Right atrium auricular region (tissue), 2 donors: ENCODE measurements around the gene VPS9D1. TPM values are rescaled to one million over a fixed set of nuclear protein-coding genes. Genes with fewer than 3 reads are reported as not detected.
"Not testable (repeated sequence)": the region's sequence is repeated elsewhere in the genome, so short reads cannot be mapped to it uniquely, and the experiment has no call there.

ENCODE experiments used
- DNase-seq: peaks from one replicate; pipeline ENCODE4 v3.0.0-alpha.2; 2019; ENCODE audit warnings: low spot score
- H3K27ac ChIP-seq, 2 donors: fragments of 200-600 bp; sonication (generic); 1 replicate in 1 of 2; 2 replicates in 1 of 2; pipeline ENCODE4 v1.5.1; 2016 to 2019
- H3K27me3 ChIP-seq, 2 donors: fragments of 200-600 bp; sonication (generic); one replicate each; pipeline versions ENCODE4 v1.5.1 to v1.6.0; 2017 to 2019
- H3K36me3 ChIP-seq: fragments of 200-600 bp; sonication (generic); one replicate; pipeline ENCODE4 v1.5.1; 2016
- H3K4me1 ChIP-seq, 2 donors: fragments of 200-600 bp; sonication (generic); one replicate each; pipeline versions ENCODE4 v1.5.1 to v1.6.0; 2017 to 2019
- H3K4me3 ChIP-seq, 2 donors: fragments of 200-600 bp; sonication (generic); 1 replicate in 1 of 2; 2 replicates in 1 of 2; pipeline ENCODE4 v1.5.1; 2017 to 2019; ENCODE audit warnings: mild to moderate bottlenecking in 1 of 2, moderate library complexity in 1 of 2
- H3K9me3 ChIP-seq, 2 donors: fragments of 200-600 bp; sonication (generic); one replicate each; pipeline ENCODE4 v1.5.1; 2019
- CTCF ChIP-seq, 2 donors: fragments of 200-600 bp; sonication (generic); IDR thresholded peaks; one replicate each; pipeline ENCODE4 v1.5.1; 2019; ENCODE audit warnings: antibody characterized with exemption in 2 of 2
- total RNA-seq, 2 donors: library from RNA; depleted of rRNA; stranded (reverse); fragments of >200 nt; gene quantifications; one replicate each; pipeline ENCODE4 v1.1.0, GENCODE V29; 2016

Gene VPS9D1
- total RNA-seq, 2 donors from 2014 or later: 7.3 to 11.3 TPM

- Histone ChIP-seq H3K4me3 (no peak overlapping the region), H3K27me3 (no peaks in the 10 kb centered on the region), H3K9me3 (no peaks in the 10 kb centered on the region), H3K27ac (no peak overlapping the region), H3K4me1 (no peaks in the 10 kb centered on the region), H3K36me3 (no peaks in the 10 kb centered on the region)
- TF ChIP-seq CTCF (IDR thresholded peaks at IDR 0.05): no peak
- DNase-seq: no peak
These were observed 49.9 kb downstream of the VPS9D1 start for GRCh38 chr16:89670496-89671431.

DNA sequence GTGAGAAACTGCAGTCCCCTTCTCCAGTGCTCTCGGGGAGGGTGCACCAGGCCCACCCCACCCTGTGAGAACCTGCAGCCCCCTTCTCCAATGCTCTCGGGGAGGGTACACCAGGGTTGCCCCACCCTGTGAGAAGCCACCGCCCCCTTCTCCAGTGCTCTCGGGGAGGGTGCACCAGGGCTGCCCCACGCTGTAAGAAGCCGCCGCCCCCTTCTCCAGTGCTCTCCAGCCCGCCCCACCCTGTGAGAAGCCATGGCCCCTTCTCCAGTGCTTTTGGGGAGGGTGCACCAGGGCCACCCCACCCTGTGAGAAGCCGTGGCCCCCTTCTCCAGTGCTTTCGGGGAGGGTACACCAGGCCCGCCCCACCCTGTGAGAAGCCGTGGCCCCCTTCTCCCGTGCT, 50.9 kb downstream of the VPS9D1 start:
- H3K9me3 ChIP-seq: no peaks in the 10 kb centered on the region
- H3K36me3 ChIP-seq: no peaks in the 10 kb centered on the region
- no peak overlapping the region for H3K27ac ChIP-seq
- TF ChIP-seq CTCF (IDR thresholded peaks at IDR 0.05): no peak
- H3K4me1 ChIP-seq: no peaks in the 10 kb centered on the region
- DNase-seq: no peak
- H3K27me3 ChIP-seq: no peaks in the 10 kb centered on the region
- H3K4me3 ChIP-seq: no peak overlapping the region

- Histone ChIP-seq H3K9me3 (no peaks in the 10 kb centered on the region), H3K36me3 (no peaks in the 10 kb centered on the region), H3K4me3 (no peak overlapping the region), H3K4me1 (no peaks in the 10 kb centered on the region), H3K27ac (no peak overlapping the region), H3K27me3 (no peaks in the 10 kb centered on the region)
- DNase-seq: no peak
- no peak for TF ChIP-seq CTCF (IDR thresholded peaks at IDR 0.05)
These were observed 51.9 kb downstream of the VPS9D1 start for GRCh38 chr16:89668790-89669158.

- Histone ChIP-seq H3K27me3 (no peaks in the 10 kb centered on the region), H3K36me3 (no peaks in the 10 kb centered on the region), H3K4me1 (no peaks in the 10 kb centered on the region), H3K27ac (no peak overlapping the region), H3K4me3 (no peak overlapping the region), H3K9me3 (no peaks in the 10 kb centered on the region)
- no peak for TF ChIP-seq CTCF (IDR thresholded peaks at IDR 0.05)
- no peak for DNase-seq
These were observed 53.1 kb downstream of the VPS9D1 start for GRCh38 chr16:89667633-89668032.

DNA sequence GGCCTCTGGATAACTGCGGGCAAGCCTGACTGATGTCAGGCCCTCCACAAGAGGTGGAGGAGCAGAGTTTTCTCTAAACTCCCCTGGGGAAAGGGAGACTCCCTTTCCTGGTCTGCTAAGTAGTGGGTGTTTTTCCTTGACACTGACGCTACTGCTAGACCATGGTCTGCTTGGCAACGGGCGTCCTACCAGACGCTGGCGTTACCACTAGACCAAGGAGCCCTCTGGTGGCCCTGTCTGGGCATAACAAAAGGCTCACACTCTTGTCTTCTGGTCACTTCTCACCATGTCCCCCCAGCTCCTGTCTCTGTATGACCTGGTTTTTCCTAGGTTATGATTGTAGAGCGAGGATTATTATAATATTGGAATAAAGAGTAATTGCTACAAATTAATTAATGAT, 53.7 kb downstream of the VPS9D1 start:
- peak in 1 of 2 donors; percentile 42 for TF ChIP-seq CTCF (IDR thresholded peaks at IDR 0.05)
- not testable (repeated sequence) for H3K36me3 ChIP-seq, H3K4me3 ChIP-seq, H3K9me3 ChIP-seq, H3K4me1 ChIP-seq, H3K27ac ChIP-seq, DNase-seq, H3K27me3 ChIP-seq

DNA sequence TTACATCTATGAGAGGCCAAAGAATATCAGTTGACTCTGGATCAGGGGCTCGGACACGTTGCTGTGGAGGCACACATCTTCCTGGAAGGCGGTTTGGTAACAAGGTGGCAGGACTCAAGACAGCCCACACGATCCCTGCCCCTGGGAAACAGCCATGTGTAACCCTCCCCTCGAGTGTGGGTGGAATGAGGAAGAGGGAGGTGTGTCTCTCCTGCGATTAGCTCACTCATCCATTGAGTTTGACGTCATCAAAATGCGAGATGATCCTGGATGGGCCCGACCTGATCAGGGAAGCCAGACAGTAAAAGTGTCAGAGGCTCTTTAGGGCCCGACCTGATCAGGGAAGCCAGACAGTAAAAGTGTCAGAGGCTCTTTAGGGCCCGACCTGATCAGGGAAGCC, 56.5 kb downstream of the VPS9D1 start:
- not testable (repeated sequence) for H3K4me3 ChIP-seq, H3K36me3 ChIP-seq, H3K27me3 ChIP-seq, H3K4me1 ChIP-seq, DNase-seq, H3K27ac ChIP-seq, H3K9me3 ChIP-seq
